Ovary (tissue), 3 donors: ENCODE data around the gene PIK3R2.

Experiments used
- EP300 ChIP-seq: sonication (generic); formaldehyde crosslinking; IDR thresholded peaks from one replicate; pipeline ENCODE4 v1.6.1; 2017; ENCODE audit warnings: antibody characterized with exemption
- POLR2A ChIP-seq: fragments of 450-650 bp; IDR thresholded peaks from one replicate; pipeline ENCODE4 v1.6.1; 2017; ENCODE audit warnings: antibody characterized with exemption, mild to moderate bottlenecking, moderate library complexity
- TF ChIP-seq, protein P1 (sequence below), 3 donors: fragments of 450-650 bp in 2 of 3; fragments of 200-600 bp in 1 of 3; IDR thresholded peaks; one replicate each; pipeline versions ENCODE4 v1.5.1 to v1.8.0; 2016 to 2022; ENCODE audit warnings: antibody characterized with exemption in 3 of 3, mild to moderate bottlenecking in 1 of 3
- donor health status: DM: no; HTN: no; CAD: no.

DNA sequence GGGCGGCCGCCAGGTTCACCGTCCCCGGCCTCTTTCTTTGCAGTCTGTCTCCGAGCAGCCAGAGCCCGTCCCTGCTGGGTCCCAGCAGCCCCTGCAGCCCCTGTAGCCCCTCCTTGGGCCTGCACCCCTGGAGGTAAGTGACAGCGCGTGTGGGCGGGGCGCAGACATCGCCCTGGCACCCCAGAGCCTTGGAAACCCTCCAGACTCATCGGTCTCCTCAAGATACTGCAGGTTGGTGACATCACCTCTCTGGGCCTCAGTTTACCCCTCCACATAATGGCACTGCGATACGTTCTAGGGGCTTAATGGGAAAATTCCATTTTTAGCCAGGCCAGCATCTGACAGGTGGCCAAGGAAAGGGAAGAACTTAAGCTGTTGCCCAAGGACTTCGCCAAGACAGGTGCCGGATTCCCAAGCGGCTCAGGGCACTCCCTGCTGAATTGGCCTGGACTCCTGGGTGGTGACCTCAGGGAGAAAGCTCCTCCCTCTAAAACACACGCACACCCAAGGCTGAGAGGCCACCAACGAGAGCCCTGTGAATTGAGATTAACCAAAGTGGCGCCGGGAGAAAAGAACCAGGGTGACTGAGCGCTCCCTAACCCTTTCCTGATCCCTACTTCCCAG, 42.2 kb upstream of the PIK3R2 start:
- TF ChIP-seq, protein P1, sequence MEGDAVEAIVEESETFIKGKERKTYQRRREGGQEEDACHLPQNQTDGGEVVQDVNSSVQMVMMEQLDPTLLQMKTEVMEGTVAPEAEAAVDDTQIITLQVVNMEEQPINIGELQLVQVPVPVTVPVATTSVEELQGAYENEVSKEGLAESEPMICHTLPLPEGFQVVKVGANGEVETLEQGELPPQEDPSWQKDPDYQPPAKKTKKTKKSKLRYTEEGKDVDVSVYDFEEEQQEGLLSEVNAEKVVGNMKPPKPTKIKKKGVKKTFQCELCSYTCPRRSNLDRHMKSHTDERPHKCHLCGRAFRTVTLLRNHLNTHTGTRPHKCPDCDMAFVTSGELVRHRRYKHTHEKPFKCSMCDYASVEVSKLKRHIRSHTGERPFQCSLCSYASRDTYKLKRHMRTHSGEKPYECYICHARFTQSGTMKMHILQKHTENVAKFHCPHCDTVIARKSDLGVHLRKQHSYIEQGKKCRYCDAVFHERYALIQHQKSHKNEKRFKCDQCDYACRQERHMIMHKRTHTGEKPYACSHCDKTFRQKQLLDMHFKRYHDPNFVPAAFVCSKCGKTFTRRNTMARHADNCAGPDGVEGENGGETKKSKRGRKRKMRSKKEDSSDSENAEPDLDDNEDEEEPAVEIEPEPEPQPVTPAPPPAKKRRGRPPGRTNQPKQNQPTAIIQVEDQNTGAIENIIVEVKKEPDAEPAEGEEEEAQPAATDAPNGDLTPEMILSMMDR (IDR thresholded peaks at IDR 0.05): no peak
- no peak for TF ChIP-seq POLR2A
- TF ChIP-seq EP300: no peak
